ENCODE measurements around the gene GLIPR2.
"Not testable (repeated sequence)": the region's sequence is repeated elsewhere in the genome, so short reads cannot be mapped to it uniquely, and the experiment has no call there.

Gene GLIPR2

DNA sequence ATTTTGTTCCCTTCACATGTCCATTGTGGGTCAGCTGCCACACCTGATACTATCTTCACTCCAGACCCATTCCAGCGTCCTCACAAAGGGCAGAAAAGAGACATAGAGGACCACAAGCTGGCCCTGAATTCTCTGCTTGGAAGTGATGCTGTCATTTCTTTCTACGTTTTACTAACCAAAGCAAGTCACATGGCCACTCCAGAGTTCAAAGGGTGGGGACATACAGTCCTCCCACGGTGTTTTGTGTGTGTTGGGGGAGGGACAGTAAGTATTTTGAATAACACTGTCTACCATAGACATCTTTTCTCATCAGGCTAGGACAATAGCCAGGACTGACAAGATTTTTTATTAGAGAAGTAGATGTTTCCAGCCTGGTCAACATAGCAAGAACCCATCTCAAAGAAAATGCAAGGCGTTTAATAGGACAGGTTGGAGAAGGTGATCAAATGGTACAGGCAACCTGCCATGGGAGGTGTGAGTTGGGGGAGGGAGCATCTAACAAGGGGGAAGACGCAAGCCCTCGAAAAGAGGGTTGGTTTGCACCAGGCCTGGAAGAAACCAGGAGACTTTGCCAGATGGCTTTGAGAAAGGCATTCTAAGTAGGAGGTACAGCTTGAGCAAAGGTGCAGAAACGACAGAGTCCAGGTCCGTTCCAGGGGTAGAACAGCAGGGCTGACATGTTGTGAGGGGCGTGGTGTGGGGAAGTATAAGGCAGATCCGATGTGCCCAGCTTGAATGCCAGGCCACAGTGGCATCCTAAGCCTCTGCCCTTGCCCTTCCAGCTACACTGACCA is 11.3 kb upstream of the GLIPR2 start:
- no peak for DNase-seq

DNA sequence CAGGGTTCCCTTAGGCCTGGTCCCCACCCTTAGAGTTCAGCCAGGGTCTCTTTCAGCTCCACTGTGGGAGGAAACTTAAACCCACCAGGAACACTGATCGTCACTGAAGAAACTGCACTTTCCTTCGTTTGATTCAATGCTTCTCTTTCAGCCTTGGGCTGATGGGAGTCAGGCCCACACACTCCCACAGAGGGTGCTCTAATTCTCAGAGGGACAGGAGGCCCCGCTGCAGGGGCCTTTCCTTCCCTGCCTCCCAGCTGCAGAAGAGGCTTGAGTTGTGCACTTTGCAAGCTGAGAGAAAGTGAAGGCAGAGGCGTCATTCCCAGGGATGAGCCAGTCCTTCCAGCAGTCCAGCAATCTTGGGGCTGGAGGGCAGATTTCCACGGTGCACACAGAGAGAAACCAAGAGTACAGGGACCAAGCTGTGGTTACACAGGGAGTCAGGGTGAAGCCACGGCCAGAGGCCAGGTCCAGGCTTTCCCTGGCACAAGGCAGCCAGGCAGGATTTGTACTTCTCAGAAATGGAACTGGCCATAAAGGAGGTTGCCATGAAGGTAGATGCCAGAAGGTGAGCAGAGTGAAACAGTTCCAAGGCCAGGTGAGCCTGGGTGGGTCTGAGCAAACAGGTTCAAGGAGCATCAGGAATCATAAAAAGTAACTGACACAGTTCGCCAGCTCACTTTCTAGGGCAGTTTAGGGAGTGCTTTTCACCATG is 10.4 kb upstream of the GLIPR2 start:
- no peak for DNase-seq

DNA sequence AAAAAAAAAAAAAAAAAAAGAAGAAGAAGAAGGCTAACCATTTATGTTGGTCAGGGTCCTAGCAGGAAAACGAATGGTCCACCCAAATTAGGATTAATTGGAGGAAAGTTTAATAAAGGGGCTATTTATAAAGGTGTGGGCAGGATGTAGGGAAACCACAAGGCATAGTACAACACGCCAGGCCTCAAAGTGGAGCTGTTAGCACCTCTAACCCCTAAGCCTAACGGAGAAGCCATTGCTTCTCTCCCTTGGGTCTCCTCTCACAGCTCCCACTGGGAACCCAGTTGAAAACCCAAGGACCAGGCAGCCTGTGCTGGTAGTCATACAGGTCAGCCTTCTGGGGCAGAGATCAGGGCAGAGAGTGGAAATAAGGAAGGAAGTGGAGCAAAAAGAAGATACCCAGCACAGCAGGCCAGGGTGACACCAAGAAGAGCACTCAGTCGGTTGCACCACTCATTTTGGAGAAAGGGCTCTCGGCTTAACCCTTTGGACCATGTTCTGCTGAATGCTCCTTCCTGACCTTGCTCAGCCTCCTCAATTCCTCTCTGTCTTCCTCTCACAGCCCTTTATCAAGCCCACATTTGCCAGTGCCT is 8.8 kb upstream of the GLIPR2 start:
- peak; percentile 75 for DNase-seq

DNA sequence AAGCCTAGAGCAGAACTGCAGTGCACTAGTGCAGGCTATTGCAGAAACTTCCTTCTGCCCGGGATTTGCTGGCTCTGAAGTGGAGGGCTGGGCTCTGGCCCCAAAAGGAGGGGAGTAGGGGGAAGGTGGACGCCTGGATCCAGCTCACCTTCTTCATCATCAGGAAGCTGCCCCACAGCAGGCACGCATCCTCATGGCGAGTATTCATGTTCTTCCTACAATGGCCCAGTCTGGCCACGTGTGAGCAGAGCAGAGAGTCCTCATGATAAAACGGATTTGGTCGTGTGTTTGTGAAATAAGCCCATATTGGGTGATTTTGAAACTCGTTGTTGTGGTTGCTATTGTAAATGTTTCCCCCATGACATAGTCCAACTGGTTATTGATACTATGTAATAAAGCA is 8.2 kb upstream of the GLIPR2 start:
- DNase-seq: peak; percentile 58

DNA sequence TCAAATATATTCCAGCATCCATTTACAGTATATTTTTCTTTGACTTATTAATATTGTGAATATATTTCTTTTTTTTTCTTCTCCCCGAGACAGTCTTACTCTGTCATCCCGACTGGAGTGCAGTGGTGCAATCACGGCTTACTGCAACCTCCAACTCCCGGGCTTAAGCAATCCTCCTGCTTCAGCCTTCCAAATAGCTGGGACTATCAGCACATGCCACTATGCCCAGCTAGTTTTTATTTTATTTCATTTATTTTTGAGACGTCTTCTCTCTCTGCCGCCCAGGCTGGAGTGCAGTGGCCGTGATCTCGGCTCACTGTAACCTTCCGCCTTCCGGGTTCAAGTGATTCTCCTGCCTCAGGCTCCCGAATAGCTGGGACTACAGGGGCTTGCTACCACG is 7.4 kb upstream of the GLIPR2 start:
- peak; percentile 40 for DNase-seq

DNA sequence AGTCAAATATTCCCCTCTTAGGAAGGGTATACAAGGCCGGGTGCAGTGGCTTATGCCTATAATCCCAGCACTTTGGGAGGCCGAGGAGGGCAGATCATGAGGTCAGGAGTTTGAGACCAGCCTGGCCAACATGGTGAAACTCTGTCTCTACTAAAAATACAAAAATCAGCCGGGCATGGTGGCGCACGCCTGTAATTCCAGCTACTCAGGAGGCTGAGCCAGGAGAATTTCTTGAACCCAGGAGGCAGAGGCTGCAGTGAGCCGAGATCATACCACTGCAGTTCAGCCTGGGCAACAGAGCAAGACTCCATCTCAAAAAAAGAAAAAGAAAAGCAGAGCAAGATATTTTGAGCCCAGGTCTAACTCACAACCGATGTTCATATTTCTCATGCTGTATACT is 4.9 kb upstream of the GLIPR2 start:
- not testable (repeated sequence) for DNase-seq

DNA sequence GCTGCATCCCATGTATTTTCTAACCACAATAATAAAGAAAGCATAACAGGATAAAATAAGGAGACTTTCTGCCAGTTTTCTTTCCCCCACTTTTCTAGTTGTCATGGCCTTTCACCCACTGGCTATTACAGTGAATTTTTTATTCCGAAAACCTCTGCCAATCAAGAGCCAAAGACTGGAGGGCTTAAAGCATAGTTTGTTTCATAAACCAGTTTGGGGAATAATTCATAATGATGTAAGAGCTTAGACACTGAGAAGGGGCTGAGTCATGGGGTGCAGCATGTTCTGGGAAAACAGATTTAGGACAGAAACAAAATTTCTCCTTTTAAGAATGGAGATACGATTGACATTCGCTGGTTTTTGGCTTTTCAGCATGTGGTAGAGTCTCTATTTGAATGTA is 4.4 kb upstream of the GLIPR2 start:
- peak; percentile 22 for DNase-seq

DNA sequence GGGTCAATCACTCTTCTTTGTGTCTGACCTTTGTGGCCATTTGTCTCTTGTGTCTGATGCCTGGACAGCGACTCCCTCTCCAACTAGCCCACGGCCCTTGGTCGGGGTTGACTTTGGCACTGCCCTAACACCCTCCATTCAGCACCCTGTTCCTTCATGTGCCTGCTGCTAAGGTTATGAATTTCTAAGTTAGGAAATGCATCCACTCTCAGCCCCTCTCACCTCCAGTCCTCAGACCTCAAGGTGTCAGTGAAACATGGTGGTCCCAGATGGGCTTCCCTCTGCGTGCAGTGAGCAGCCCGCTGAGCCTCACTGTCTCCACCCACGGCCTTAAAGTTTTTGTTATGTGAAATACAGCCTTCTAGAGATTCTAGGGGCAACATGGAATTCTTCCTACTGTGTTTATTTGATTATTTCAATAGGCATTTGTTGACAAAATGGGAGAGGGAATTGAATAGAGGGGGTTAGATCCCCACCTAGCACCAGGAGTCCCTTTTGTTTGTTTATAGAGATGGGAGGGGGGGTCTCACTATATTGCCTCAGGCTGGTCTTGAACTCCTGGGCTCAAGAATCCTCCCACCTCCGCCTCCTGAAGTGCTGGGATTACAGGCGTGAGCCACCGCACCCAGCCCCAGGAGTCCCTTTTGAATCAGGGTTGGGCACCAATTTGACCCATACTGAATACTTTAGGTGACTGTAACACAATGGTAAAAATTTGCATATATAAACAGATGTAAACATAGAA is 1.6 kb upstream of the GLIPR2 start:
- DNase-seq: no peak

DNA sequence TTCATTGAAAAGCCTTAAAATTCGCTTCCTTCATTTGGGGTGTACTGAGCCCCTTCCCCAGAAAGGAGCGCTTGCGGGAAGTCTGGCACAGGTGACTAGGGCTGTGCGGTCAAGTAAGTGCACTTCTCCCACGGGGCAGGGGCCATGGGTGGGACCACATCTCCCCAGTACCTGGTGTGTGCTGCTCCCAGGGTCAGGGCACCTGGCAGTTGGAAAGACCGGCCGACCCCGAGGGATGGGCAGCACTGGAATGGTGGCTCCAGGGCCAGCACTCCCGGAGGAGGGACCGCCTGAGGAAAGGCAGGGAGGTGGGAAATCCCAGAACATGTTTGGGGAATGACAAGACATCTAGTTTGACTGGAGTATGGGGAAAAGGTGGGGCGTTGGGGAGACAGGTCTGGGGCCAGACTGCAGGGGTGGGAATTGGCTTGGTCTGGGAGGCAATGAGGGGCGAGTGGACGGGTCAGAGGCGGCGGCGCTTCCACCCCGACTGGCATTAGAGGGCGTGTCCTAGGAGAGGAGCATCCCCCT is 727 bp upstream of the GLIPR2 start:
- DNase-seq: no peak

DNA sequence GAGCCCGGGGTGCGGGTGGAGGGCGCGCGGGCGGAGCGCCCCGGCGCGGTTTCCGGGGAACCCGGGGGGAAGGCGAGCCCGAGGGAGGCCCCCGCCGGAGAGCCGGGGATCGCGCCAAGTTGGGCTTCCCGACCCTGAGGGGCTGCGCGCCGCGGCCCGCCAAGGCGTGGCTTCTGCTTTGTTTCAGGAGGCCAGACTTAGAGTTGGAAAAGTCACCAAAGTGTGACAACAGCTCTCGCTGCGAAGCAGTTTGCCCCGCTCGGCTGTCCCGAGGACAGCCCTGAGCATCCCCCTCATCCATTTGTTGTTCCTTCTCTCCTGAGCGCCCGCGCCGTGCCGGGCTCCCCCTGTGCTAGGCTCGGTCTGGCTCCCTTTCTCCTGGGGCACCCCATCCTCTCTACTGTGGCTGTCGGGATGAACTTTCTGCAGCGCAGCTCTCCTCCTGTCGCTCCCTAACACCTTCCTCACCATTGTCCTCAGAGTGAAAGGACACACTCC is 410 bp downstream of the GLIPR2 start:
- no peak for DNase-seq

DNA sequence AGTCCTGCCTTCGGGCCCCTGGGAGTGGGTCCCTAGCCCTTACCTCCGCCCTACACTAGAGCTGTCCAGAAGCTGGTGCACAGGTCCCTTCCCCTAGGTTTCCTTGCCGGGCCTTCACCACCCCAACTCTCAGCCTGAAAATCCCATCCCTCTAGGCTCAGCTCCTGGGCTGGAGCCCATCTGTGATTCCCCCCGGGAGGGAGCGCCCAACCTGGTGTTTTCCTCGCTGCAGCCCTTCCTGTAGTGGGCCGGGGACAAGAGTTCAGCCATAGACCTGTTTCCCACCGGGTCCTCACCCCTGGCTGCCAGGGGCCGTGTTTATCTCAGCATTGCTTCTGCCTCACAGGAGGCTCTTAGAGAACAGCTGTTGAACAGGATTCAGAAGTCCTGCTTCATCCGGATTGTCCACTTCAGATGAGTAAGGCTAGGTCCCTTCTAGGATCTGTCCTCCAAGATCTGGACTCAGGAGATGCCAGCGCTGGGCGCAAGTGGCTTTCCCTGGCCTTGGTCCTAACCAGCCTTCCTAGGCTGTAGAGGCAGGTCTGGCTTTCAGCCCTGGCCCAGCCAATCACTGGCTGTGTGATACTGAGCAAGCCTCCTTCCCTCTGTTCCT is 965 bp downstream of the GLIPR2 start:
- no peak for DNase-seq

DNA sequence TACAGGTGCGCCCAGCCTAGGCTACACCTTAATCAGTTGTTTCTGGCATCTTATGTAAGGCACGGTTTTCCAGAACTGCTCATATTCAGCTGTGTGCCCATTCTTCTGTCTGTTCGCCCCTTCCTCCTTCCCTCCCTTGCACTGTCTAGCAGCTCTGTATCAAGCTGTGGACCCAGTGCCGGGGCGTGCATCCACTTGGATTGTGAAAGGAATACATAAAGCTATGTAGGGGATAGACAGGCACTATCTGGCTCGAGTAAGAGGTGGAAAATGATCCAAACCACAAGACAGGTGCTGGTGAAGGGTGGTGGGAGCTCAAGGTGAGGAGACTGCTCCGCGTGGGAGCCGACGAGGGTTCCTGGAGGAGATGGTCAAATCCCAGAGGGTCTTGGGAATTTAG is 2.0 kb downstream of the GLIPR2 start:
- DNase-seq: no peak

DNA sequence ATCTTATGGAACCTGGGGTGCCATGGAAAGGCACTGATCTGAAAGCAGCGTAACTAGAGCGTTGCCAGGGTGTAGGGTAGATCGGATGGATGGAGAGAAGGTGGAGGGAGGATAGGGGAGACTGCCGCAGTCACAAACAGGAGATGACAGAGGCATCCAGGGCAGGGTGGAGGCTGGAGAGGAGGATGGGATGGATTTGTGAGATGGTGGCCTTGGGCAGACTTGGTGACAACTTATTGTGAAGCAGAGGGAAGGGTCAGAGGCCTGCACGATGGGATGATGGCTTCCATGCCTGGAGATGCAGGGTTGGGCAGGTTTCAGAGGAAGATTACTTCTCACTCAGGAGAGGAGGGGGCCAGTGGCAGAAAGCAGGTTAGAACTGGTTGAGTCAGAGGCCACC is 2.4 kb downstream of the GLIPR2 start:
- no peak for DNase-seq

DNA sequence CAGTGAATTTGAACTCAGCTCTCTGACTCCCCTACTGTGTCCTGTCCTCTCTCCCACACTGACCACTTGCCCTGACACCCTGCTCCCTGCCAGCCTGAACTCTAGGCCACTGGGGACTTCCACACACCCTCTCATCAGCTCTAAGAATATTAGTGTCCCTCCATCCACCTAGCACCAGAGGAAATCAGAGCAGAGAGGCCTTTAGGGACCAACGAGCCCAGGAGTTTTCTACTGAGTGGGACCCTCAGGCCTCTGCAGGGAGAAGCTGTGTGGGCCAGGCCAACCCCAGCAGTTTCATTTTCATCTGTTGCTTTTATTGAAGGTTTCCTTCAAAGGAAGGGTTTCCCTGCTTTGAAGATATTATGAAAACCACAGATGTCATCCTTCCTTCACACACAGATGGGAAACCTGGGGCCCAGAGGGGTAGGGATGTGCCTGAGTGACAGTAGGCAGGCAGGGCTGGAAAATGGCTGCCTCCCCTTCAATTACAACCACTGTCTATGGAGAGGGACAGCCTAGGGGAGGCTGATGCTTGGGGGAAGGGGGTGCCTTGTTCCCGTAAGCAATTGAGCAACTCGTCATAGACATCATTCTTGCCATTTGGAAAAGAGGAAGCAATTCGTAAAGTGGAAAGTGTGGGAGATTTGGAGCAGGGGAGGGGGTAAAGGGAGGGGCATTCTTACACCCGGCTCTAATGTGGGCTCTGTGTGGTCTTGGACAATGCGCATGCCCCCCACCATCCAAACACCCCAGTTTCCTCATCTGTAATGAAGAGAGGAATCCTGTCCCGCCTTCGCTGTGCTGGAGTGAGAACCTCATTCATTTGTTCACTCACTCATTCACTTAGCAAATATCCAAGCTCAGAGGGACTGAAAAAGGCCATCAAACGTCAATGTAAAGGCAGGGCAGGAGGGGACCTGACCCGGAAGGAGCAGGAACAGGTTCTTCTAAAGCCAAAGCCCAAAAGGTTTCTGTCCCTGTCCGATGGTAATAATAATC is 3.9 kb downstream of the GLIPR2 start:
- DNase-seq: peak; percentile 78

DNA sequence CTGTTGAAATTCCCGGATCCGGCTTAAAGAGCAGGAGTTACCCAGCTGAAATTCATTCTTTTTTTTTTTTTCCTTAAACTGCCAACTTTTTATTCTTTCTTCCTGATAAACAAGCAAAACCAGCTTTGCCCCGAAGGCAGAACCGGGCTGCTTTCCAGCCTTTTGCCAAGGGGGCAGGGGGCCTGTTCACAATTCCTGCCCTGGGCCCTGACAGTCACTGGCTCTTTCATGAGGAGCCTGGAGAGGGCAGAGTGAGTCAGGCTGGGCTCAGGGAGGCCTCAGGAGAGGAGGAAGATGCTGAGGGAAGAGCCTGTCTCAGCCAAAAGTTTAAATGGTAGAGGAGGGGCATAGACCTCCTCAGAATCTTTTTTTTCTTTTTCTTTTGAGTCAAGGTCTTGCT is 4.8 kb downstream of the GLIPR2 start:
- no peak for DNase-seq

DNA sequence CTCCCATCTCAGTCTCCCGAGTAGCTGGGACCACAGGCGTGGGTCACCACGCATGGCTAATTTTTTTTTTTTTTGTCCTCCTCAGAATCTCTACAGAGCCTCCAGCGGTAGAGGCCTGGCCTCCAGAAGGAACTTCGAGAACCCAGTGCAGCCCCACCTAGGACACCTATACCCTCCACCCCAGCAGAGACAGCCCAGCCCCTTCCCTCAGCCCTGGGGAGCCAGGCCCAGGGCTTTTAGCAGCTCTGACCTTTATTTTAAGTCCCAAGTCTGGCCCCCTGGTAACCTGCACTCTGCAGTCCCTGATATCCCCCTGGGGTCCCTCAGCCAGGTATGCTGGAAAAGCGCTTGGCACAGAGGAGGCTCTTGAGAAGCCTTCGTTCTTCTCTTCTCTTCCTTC is 5.2 kb downstream of the GLIPR2 start:
- DNase-seq: no peak

DNA sequence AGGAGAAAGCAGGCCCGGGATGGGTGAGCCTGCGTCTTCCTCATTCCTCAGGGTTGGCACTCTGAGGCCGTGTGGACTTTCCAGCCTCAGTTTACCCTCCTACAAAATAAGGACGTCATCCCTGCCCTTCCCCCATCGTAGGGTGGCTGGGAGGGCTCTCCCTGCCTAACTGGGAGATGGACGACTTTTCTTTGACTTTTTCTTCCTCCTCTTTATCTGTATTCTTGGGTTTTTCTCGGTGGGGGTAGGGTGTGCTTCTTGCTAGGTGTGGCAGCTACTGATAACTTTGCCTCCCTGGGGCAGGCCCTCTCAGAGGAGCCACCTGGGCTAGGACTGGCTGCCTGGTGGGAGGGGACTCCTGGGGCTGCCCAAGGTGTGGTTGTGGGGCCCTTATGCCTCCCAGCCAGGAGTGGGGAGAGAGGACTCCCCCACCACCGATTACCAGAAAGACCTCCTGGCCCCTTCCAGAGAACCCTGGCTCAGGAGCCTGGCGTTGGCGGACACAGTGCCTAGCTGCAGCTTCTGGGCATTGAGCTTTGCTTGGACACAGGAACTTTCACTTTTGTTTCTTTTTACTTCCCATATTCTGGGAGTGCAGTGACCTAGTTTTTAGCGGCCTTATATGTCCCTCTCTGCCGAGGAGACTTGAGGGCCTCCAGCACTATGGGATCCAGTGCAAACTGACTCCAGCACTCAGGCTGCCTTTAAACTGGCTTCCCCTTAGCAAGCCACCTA is 6.1 kb downstream of the GLIPR2 start:
- peak; percentile 74 for DNase-seq

DNA sequence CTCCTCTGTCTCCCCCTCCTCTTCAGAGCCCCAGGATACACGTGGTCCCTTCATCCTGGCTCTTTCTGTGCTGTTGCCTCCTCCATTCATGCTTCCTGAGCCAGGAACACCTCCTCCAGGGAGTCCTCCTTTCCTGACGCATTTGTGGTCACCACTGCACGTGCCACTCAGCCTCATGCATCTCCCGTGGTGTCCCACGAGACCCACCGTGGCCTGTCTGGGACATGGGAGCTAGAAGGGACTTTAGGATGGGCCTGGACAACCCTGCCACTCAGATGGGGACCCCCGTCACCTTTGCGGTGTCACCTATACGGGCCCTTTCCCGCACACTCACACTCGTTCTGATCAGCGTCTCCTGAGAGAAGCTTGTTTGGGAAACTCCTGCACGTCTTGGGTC is 6.7 kb downstream of the GLIPR2 start:
- DNase-seq: no peak

DNA sequence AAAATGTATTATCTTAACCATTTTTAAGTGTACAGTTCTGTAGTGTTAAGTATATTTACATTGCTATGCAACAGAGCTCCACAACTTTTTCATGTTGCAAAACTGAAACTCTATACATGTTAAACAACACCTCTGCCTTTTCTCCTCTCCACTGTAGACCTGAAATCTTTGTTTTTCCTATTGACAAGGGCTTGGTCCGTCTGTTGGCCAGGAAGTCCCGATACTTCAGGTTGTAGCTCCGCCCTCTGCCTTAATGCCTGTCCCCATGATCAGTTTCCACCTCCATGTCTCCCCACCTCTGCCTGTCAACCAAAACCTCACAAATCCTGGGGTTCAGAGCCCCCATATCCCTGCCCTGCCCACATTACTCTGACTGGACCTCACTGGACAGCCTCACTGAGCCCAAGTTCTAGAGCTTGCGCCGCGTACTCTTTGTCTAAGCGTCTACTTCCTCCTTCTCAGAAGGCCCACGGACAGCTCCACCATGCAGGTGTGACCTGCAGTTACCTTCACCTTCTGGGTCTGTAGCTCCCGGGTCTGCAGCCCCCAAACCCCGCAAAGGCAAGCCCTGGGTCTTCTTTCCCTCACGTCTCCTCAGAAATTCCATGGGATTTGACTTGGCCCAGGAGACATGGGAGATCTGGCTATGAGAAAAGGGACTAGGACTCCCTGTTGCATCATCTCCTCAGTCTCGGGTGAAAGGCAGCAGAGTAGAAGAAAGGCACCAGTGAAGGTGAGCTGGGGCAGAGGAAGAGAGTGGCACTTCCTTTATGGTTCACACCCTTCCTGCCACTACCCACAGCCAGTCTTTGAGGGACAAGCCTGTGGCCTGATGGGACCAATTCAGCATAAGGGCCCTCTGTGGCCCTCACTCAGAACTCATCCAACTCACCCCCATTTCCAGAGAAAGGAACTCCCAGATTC is 8.0 kb downstream of the GLIPR2 start:
- peak; percentile 26 for DNase-seq
